ENCODE measurements around the gene MEF2C. TPM values are rescaled to one million over a fixed set of nuclear protein-coding genes. Genes with fewer than 3 reads are reported as not detected.

The MEF2C gene
- total RNA-seq, 2 experiments from 2014 or later = 0.06 to 0.19 TPM

- ATAC-seq (no peak), DNase-seq (no peak)
- CTCF ChIA-PET = no interaction called here
- Mint-ChIP-seq H3K4me3 (no peak overlapping the region), H3K27ac (no peak overlapping the region), H3K4me1 (no peaks in the 10 kb centered on the region), H3K9me3 (ENCODE audit: low read depth) (no peaks in the 10 kb centered on the region), H3K36me3 (no peaks in the 10 kb centered on the region), H3K27me3 (no peaks in the 10 kb centered on the region)
Observed at GRCh38 chr5:88780736-88781135, 102.2 kb downstream of the MEF2C start.

DNA sequence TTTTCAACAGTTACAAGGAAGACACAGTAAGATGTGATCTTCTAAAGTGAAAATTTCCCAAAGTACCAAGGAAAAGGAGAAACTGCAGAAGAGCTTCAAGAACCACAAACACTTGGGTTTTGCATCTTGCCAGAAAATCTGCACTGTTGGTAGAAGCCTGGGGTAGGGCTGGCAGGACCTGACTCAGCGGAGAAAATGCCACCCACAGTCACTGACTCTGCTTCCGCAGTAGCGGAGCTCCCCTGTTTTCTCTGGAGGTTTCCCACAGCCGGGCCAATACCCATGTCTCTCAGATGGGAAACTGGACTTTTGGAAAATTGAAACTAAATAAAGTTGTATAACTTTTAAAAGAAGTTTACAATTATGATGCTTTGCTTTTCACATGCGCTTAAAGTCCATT, 104.2 kb downstream of the MEF2C start:
- ATAC-seq (no peak), DNase-seq (no peak)
- no peaks in the 10 kb centered on the region for H3K27me3 Mint-ChIP-seq
- no peaks in the 10 kb centered on the region for H3K4me1 Mint-ChIP-seq
- no peaks in the 10 kb centered on the region for H3K36me3 Mint-ChIP-seq
- no peak overlapping the region for H3K27ac Mint-ChIP-seq
- H3K4me3 Mint-ChIP-seq = no peak overlapping the region
- CTCF ChIA-PET = no interaction called here
- no peaks in the 10 kb centered on the region for H3K9me3 Mint-ChIP-seq (ENCODE audit: low read depth)

- ATAC-seq (no peak), DNase-seq (no peak)
- Mint-ChIP-seq H3K27ac (no peak overlapping the region), H3K27me3 (no peaks in the 10 kb centered on the region), H3K36me3 (no peaks in the 10 kb centered on the region), H3K4me3 (no peak overlapping the region), H3K4me1 (no peaks in the 10 kb centered on the region), H3K9me3 (ENCODE audit: low read depth) (no peaks in the 10 kb centered on the region)
- CTCF ChIA-PET = no interaction called here
Observed at GRCh38 chr5:88776692-88777091, 106.3 kb downstream of the MEF2C start.

DNA sequence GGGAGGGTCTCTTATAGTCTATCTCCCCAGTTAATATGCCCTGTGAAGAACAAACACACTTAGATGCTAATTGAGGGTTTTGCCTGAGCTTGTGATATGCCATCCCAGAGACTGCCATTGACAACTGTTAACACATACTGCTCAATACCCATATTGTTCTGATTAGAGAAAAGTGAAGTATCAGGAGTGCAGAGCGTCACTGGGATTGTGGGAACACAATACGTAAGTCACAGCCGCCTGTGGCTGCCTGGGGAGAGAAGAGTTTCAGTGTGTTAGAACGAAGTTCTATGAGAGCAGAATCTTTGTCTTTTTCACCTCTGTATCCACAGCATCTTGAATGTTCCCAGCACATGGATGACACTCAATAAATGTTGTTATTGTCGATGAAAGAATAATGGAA, 110.2 kb downstream of the MEF2C start:
- H3K4me3 Mint-ChIP-seq = no peak overlapping the region
- H3K27me3 Mint-ChIP-seq = peaks cover 3% of the 10 kb centered on the region
- CTCF ChIA-PET = no interaction called here
- no peak overlapping the region for H3K27ac Mint-ChIP-seq
- no peaks in the 10 kb centered on the region for H3K36me3 Mint-ChIP-seq
- DNase-seq (no peak), ATAC-seq (no peak)
- H3K4me1 Mint-ChIP-seq = no peaks in the 10 kb centered on the region
- H3K9me3 Mint-ChIP-seq (ENCODE audit: low read depth) = no peaks in the 10 kb centered on the region

DNA sequence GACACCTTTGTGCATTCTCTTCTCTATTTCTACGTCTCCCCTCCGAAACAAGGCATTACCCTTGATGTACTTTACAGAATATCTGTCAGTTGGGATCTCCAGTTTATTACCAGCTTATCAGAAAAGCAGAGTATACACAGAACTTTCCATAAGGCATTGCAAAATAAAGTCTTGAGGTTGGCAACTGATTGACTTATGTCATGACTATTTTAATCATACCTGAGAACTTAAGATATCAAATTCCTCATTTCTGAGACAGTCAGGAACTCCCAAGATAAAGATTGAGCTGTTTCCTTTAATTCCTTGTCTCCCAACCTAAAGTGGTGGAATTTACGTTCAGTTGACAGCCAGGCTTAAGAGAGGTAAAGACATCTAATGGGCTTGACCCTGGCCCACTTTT, 110.9 kb downstream of the MEF2C start:
- no peak for ATAC-seq
- no peaks in the 10 kb centered on the region for H3K4me1 Mint-ChIP-seq
- no peak for DNase-seq
- no peaks in the 10 kb centered on the region for H3K36me3 Mint-ChIP-seq
- no peak overlapping the region for H3K4me3 Mint-ChIP-seq
- H3K9me3 Mint-ChIP-seq (ENCODE audit: low read depth) = no peaks in the 10 kb centered on the region
- peaks cover 3% of the 10 kb centered on the region for H3K27me3 Mint-ChIP-seq
- CTCF ChIA-PET = no interaction called here
- H3K27ac Mint-ChIP-seq = no peak overlapping the region

DNA sequence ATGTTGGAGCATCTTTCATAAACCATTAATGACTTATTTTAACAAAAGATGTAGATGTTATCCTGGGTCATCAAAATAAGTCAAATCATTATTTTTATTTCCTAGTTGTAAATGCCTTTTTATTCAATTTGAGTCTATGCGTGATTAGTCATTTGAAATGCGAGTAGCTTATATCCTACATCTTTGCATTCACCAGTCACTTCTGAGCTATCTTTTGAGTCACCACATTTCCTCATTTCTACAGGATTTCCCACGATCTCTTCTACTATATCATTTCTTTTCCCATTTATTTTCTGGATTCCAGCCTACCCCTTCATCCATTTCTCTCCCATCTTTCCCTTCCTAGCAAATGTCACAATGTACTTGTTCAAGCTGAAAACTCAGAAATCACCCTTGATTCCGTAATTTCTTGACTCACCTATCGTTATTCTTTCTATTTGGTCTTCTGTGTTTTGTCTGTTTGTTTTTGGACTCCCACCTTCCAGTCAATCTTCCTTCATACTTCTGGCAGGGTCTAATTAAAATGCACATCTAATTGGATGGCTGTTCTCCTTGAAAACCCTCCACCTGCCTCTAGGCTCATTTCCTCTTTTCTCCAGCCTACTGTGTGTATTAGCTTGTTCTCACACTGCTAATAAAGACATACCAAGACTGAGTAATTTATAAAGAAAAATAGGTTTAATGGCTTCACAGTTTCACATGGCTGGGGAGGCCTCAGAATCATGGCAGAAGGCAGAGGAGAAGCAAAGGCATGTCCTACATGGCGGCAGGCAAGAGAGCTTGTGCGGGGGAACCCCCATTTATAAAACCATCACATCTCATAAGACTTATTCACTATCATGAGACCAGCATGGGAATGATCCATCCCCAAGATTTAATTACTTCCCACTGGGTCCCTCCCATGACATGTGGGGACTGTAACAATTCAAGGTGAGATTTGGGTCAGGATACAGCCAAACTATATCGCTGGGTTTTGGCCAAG, 112.4 kb downstream of the MEF2C start:
- Mint-ChIP-seq H3K9me3 (ENCODE audit: low read depth) (no peaks in the 10 kb centered on the region), H3K27me3 (peaks cover 3% of the 10 kb centered on the region), H3K36me3 (no peaks in the 10 kb centered on the region), H3K4me3 (no peak overlapping the region), H3K4me1 (no peaks in the 10 kb centered on the region), H3K27ac (no peak overlapping the region)
- ATAC-seq (no peak), DNase-seq (no peak)
- CTCF ChIA-PET = no interaction called here

DNA sequence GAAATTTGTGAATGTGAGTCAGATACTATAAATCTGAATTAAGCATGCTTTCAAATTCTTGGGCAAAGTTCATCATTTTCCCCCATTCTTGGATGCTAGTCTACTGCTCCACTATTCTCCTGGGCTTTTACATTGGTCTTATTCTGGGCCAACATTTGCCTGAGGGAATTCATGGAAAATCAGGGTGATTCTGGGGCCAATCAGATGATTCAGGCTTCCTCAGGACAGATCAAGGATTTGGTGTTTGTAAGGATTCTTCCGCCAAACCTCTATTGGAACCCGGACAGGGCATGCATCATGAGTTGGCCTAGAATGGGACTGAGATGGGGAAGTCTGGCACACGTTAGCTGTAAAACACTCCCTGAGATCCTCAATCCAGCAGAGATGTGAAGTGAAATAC, 113.8 kb downstream of the MEF2C start:
- no peak overlapping the region for H3K27ac Mint-ChIP-seq

GRCh38 chr5:88768411-88768810, 114.6 kb downstream of the MEF2C start:
- Mint-ChIP-seq H3K27ac (no peak overlapping the region), H3K36me3 (no peaks in the 10 kb centered on the region), H3K27me3 (peaks cover 3% of the 10 kb centered on the region), H3K4me1 (no peaks in the 10 kb centered on the region), H3K9me3 (ENCODE audit: low read depth) (no peaks in the 10 kb centered on the region), H3K4me3 (no peak overlapping the region)
- CTCF ChIA-PET = no interaction called here
- ATAC-seq (no peak), DNase-seq (no peak)

More for the DNA sequence above, 113.8 kb downstream of the MEF2C start:
- H3K9me3 Mint-ChIP-seq (ENCODE audit: low read depth) = no peaks in the 10 kb centered on the region
- no peak for DNase-seq
- no peaks in the 10 kb centered on the region for H3K4me1 Mint-ChIP-seq
- CTCF ChIA-PET = no interaction called here
- no peak for ATAC-seq
- H3K36me3 Mint-ChIP-seq = no peaks in the 10 kb centered on the region
- H3K27me3 Mint-ChIP-seq = peaks cover 3% of the 10 kb centered on the region
- H3K4me3 Mint-ChIP-seq = no peak overlapping the region

GRCh38 chr5:88765798-88766197, 117.2 kb downstream of the MEF2C start:
- CTCF ChIA-PET = no interaction called here
- H3K4me1 Mint-ChIP-seq = no peaks in the 10 kb centered on the region
- ATAC-seq (no peak), DNase-seq (no peak)
- H3K9me3 Mint-ChIP-seq (ENCODE audit: low read depth) = no peaks in the 10 kb centered on the region
- H3K36me3 Mint-ChIP-seq = no peaks in the 10 kb centered on the region
- no peak overlapping the region for H3K27ac Mint-ChIP-seq
- peaks cover 11% of the 10 kb centered on the region for H3K27me3 Mint-ChIP-seq
- no peak overlapping the region for H3K4me3 Mint-ChIP-seq

DNA sequence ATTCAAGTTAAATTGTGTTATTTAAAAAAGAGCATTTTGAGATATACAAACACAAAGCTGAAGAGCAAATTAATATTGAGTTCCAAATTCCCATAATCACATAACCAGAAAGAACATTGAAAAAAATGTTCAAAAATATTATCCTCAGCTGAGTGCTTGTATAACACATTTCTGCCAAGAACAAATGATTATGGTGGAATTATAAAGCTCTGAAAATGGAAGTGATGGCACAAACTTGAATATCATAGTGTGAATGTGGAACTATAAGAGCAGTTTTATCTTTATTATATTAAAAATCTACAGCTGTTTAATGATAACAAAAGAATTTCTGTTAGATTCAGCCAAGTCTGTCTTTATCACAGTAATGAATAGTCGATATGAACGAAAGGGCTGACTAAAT, 117.8 kb downstream of the MEF2C start:
- CTCF ChIA-PET = no interaction called here
- H3K4me1 Mint-ChIP-seq = no peaks in the 10 kb centered on the region
- peaks cover 12% of the 10 kb centered on the region for H3K27me3 Mint-ChIP-seq
- no peak for DNase-seq
- H3K27ac Mint-ChIP-seq = no peak overlapping the region
- H3K4me3 Mint-ChIP-seq = no peak overlapping the region
- H3K9me3 Mint-ChIP-seq (ENCODE audit: low read depth) = no peaks in the 10 kb centered on the region
- H3K36me3 Mint-ChIP-seq = no peaks in the 10 kb centered on the region
- no peak for ATAC-seq

DNA sequence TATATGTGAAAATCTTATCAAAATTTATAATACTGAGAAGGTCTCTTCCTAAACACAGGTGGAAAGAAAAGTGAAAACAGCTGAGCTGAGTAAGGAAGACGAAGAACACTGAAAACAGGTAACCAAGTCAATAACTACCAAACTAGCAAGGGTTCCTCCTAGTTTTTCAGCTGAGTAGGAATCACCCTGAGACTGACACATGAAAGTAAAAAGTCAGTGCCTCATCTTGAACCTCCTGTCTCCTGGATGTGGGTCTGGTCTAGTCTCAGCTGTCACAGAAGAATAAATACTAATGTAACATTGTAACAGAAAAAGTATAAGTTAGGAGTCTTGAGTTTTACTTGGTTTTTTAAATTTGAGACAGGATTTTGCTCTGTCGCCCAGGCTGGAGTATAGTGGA, 121.0 kb downstream of the MEF2C start:
- no peak overlapping the region for H3K27ac Mint-ChIP-seq
- no peaks in the 10 kb centered on the region for H3K4me1 Mint-ChIP-seq
- peaks cover 23% of the 10 kb centered on the region for H3K27me3 Mint-ChIP-seq
- no peaks in the 10 kb centered on the region for H3K9me3 Mint-ChIP-seq (ENCODE audit: low read depth)
- CTCF ChIA-PET = no interaction called here
- ATAC-seq = no peak
- DNase-seq = no peak
- H3K4me3 Mint-ChIP-seq = no peak overlapping the region
- no peaks in the 10 kb centered on the region for H3K36me3 Mint-ChIP-seq

DNA sequence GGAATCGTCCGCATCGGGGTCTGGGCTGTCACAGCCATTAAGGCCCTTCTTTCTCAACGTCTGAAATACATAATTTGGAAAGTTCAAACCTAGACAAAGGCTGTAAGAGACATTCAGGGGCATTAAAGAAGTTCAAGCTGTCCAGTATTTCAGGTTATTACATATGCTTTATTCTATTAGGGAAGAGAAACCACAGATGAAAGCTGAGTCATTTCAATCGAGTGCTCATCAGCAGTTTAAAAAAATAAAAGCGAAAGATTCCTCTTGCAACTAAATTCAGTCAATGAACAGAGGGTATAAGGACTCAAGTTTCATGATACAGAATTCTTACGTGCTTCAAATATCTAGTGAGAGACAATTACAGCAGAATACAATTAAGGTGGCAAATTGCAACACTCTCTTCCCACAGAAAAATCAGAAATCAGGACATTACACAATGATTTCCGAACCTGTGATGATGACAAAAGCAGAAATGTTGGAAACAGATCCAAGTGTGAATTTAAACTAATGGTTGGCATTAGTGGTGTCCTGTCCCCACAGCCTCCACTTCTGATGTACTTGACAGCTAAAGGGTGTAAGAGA, 121.6 kb downstream of the MEF2C start:
- DNase-seq (no peak), ATAC-seq (no peak)
- Mint-ChIP-seq H3K36me3 (no peaks in the 10 kb centered on the region), H3K27me3 (peaks cover 23% of the 10 kb centered on the region), H3K27ac (no peak overlapping the region), H3K4me1 (no peaks in the 10 kb centered on the region), H3K9me3 (ENCODE audit: low read depth) (no peaks in the 10 kb centered on the region), H3K4me3 (no peak overlapping the region)
- CTCF ChIA-PET = no interaction called here

- peaks cover 23% of the 10 kb centered on the region for H3K27me3 Mint-ChIP-seq
- H3K9me3 Mint-ChIP-seq (ENCODE audit: low read depth) = no peaks in the 10 kb centered on the region
- no peak for ATAC-seq
- no peak for DNase-seq
- no peak overlapping the region for H3K27ac Mint-ChIP-seq
- no peaks in the 10 kb centered on the region for H3K36me3 Mint-ChIP-seq
- CTCF ChIA-PET = interaction anchor here (0.6 kb wide), 1 partner anchor 972 kb away, joined by 3 read pairs; no protein-coding TSS in a partner anchor
- H3K4me3 Mint-ChIP-seq = no peak overlapping the region
- no peaks in the 10 kb centered on the region for H3K4me1 Mint-ChIP-seq
Observed at GRCh38 chr5:88760527-88760926, 122.5 kb downstream of the MEF2C start.

DNA sequence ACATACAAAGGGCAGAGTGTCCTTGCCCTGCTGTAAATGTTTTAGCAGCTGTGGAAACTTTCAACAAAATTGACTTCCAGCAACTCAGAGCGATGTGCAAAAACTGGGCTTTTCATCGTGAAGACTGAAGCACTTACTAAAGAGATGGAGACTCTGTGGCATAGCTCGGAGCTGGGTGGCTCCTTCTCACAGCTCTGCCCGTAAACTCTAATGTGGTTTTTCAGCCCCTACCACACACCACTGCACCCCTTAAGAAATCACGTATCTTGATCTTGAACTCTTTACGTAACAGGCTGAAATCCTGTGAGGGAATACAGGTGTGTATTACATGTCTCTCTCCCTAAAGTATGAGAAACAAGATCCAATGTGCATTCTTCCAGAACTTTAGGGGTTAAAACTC, 124.4 kb downstream of the MEF2C start:
- no peak overlapping the region for H3K4me3 Mint-ChIP-seq
- ATAC-seq (no peak), DNase-seq (no peak)
- no peaks in the 10 kb centered on the region for H3K36me3 Mint-ChIP-seq
- no peak overlapping the region for H3K27ac Mint-ChIP-seq
- no peaks in the 10 kb centered on the region for H3K4me1 Mint-ChIP-seq
- CTCF ChIA-PET = no interaction called here
- peaks cover 23% of the 10 kb centered on the region for H3K27me3 Mint-ChIP-seq
- H3K9me3 Mint-ChIP-seq (ENCODE audit: low read depth) = no peaks in the 10 kb centered on the region
